OCI-M1 (cell line): Measurements from ENCODE around the gene FAM131C.
"Not testable (repeated sequence)": the region's sequence is repeated elsewhere in the genome, so short reads cannot be mapped to it uniquely, and the experiment has no call there.

ENCODE experiments used
- DNase-seq: peaks from one replicate; lab custom pipeline; 2025; lab: John Stamatoyannopoulos, UW

FAM131C gene

GRCh38 chr1:16033103-16033632 is 40.3 kb downstream of the FAM131C start:
- DNase-seq: not testable (repeated sequence)

GRCh38 chr1:16032388-16033102 is 40.9 kb downstream of the FAM131C start:
- DNase-seq: peak; percentile 92

- DNase-seq: no peak
Measured at GRCh38 chr1:16031551-16031950, 41.9 kb downstream of the FAM131C start.

- DNase-seq: no peak
Measured at GRCh38 chr1:16029288-16029687, 44.2 kb downstream of the FAM131C start.

GRCh38 chr1:16029003-16029268 is 44.5 kb downstream of the FAM131C start:
- DNase-seq: not testable (repeated sequence)

- no peak for DNase-seq
Measured at GRCh38 chr1:16028237-16029002, 45.0 kb downstream of the FAM131C start.

GRCh38 chr1:16026723-16027484 is 46.5 kb downstream of the FAM131C start:
- DNase-seq: peak; percentile 51

GRCh38 chr1:16026302-16026701 is 47.1 kb downstream of the FAM131C start:
- not testable (repeated sequence) for DNase-seq

- no peak for DNase-seq
Measured at GRCh38 chr1:16023050-16023653, 50.3 kb downstream of the FAM131C start.

- no peak for DNase-seq
Measured at GRCh38 chr1:16022393-16022792, 51.1 kb downstream of the FAM131C start.

GRCh38 chr1:16021681-16022080 is 51.8 kb downstream of the FAM131C start, which contains the start of gene CLCNKA:
TSS of gene CLCNKA (plus strand) at chr1:16022036. CDS start at chr1:16022620, 584 bp downstream.
- DNase-seq: no peak

- not testable (repeated sequence) for DNase-seq
Measured at GRCh38 chr1:16020878-16021277, 52.6 kb downstream of the FAM131C start.

GRCh38 chr1:16020325-16020724 is 53.1 kb downstream of the FAM131C start:
- DNase-seq: no peak

- DNase-seq: no peak
Measured at GRCh38 chr1:16019644-16020277, 53.7 kb downstream of the FAM131C start.

- no peak for DNase-seq
Measured at GRCh38 chr1:16018749-16019643, 54.5 kb downstream of the FAM131C start.

GRCh38 chr1:16018308-16018707 is 55.1 kb downstream of the FAM131C start:
- no peak for DNase-seq

- no peak for DNase-seq
Measured at GRCh38 chr1:16017461-16018303, 55.8 kb downstream of the FAM131C start, which contains the start of gene HSPB7. TSS of gene HSPB7 (minus strand) at chr1:16018043. CDS start at chr1:16017963, 80 bp downstream.

- DNase-seq: no peak
Measured at GRCh38 chr1:16017076-16017460, 56.4 kb downstream of the FAM131C start.
